GM12892 (cell line): Measurements from ENCODE around the gene ATP2A2.
"Not testable (repeated sequence)": the region's sequence is repeated elsewhere in the genome, so short reads cannot be mapped to it uniquely, and the experiment has no call there.

Source experiments
- DNase-seq: peaks from one replicate; pipeline ENCODE4 v3.0.0; 2011; ENCODE audit not compliant: insufficient read length
- FAIRE-seq: peaks from 2 replicates; lab custom pipeline; 2011; peaks lifted over from hg19 to GRCh38; lab: Jason Lieb, UNC
- POLR2A ChIP-seq: IDR thresholded peaks from 2 replicates; pipeline ENCODE4 v1.6.1; 2011; ENCODE audit warnings: low read depth, low read length, control low read depth
- POLR2AphosphoS5 ChIP-seq: IDR thresholded peaks from 2 replicates; pipeline ENCODE4 v1.6.1; 2011; ENCODE audit warnings: low read depth, low read length, control low read depth
- TAF1 ChIP-seq: IDR thresholded peaks from 2 replicates; pipeline ENCODE4 v1.6.1; 2011; ENCODE audit warnings: low read depth, mild to moderate bottlenecking, control low read depth, low read length, borderline replicate concordance

The ATP2A2 gene

GRCh38 chr12:110349096-110349495, 68.0 kb downstream of the ATP2A2 start:
- FAIRE-seq (no peak), DNase-seq (no peak)
- TF ChIP-seq TAF1 (no peak), POLR2A (no peak), POLR2AphosphoS5 (peak; percentile 33; the same call in 1 of the 2 replicates)

- TF ChIP-seq TAF1 (no peak), POLR2AphosphoS5 (peak; percentile 76), POLR2A (peak; percentile 68)
- FAIRE-seq, result no peak
- DNase-seq, result no peak
Observed at GRCh38 chr12:110349514-110350151, 68.6 kb downstream of the ATP2A2 start.

DNA sequence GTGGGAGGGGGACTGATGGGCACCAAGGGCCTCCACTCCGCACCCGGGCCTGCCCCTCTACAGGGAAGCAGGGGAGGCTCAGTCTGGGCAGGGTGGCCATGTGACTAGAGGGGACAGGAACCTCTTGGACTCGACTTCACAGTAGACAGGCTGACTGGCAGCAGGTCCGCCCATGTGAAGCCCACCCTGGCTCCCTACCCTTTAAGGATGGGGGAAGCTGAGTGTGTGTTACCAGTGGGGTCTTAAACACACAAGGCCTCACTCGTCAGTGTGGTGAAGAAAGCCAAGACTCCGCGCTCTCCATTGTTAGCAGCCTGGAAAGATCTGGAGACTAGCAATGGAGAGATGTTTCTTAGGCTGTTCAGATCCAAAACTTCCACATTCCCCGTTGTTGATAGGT, 70.1 kb downstream of the ATP2A2 start:
- FAIRE-seq, result no peak

GRCh38 chr12:110352401-110352800, 71.4 kb downstream of the ATP2A2 start:
- TF ChIP-seq TAF1 (no peak), POLR2A (no peak)
- DNase-seq (no peak), FAIRE-seq (no peak)

More for the DNA sequence above, 70.1 kb downstream of the ATP2A2 start:
- TF ChIP-seq POLR2AphosphoS5 (no peak), TAF1 (no peak), POLR2A (peak; percentile 31; the same call in 1 of the 2 replicates)
- DNase-seq, result no peak

DNA sequence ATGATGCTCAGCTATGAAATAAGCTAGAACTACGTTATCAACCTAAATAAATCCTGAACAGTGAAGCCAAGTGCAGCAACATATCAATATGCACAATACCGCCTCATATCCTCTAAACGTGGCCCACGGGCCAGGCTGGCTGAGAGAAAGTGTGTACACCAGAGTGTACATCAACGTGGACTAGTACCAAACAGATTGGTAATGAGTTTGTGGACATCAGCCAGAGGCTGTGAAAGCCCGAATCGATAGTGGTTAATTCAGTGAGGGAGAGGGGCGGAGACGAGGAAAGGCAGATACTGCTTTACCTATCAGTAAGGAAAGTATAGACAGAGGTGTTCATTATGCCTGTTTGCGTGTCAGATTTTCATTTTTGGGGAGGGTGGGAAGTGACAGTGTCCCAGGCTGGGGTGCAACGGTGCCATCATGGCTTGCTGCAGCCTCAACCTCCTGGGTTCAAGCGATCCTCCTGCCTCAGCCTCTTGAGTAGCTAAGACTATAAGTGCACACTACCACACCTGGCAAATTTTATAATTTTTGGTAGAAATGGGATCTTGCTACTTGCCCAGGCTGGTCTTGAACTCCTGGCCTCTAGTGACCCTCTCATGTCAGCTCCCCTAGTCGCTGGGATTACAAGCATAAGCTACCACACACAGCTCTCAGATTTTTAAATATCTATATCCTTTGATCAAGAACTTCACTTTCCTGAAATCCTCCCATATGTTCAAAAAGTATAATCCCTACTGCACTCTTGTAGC, 72.3 kb downstream of the ATP2A2 start:
- TF ChIP-seq POLR2AphosphoS5 (no peak), TAF1 (no peak), POLR2A (no peak)
- peak; percentile 40 for FAIRE-seq
- DNase-seq, result no peak

- TF ChIP-seq POLR2AphosphoS5, result no peak
- TF ChIP-seq TAF1, result no peak
- no peak for TF ChIP-seq POLR2A
- FAIRE-seq, result no peak
- DNase-seq, result no peak
Observed at GRCh38 chr12:110354172-110354780, 73.2 kb downstream of the ATP2A2 start.

DNA sequence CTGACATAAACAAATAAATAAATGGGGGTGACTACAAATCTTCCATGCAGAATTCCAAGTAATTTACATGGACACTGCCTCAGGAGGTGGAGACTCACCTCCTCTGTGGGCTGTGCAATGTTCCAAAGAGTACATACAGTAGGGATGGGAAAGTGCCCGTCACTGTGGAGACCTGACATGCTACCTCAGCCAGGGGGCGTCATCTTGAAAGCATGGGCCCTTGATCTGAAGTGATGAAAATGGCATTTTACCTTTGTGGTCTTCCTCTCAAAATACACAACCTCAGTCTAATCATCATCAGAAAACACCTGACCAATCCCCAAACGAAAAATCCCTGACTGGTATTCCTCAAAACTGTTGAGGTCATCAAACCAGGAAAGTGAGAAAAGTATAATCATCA, 74.0 kb downstream of the ATP2A2 start:
- DNase-seq (no peak), FAIRE-seq (no peak)
- no peak for TF ChIP-seq TAF1
- no peak for TF ChIP-seq POLR2A
- TF ChIP-seq POLR2AphosphoS5, result no peak

- FAIRE-seq, DNase-seq: not testable (repeated sequence)
Observed at GRCh38 chr12:110358384-110359097, 77.5 kb downstream of the ATP2A2 start.

GRCh38 chr12:110361216-110361615, 80.2 kb downstream of the ATP2A2 start:
- FAIRE-seq (no peak), DNase-seq (no peak)
- TF ChIP-seq POLR2AphosphoS5, result no peak

DNA sequence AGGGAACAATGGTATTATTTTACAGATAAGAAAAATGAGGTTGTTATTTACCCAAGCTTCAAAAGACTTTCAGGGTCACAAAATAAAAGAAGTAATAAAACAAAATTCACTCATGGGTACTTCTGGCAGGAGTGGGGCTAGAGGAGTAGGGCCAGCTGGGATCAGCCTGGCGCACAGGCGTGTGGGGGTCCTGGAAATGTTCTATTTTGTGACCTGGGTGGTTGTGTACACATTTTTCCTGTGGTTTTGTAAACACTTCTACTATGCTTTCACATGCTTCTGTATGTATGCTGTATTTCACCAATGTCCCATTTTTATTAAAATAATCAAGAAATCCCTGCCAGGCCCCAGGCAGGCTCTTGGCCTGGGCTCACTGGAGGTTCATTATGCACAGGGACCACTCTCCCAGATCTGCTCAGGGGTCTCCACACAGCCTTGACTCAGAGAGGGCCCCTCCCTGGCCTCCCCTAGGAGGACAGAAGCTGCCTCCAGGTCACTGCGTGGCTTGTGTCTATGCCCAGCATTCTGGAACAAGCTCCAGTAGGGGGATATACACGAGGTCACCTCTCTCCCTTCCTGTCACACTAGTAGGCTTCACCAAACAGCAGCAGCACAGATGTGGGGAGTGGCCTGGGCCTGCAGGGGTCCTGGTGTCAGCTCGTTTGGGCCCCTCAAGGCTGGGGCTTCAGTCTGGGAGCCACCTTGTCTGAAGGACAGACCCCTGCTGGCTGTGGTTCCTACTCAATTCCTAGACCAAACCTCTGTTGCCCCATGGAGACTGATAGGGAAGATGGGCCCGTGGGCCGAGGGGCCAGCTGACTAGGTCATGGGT, 84.7 kb downstream of the ATP2A2 start:
- DNase-seq, result no peak
- FAIRE-seq, result no peak
- TF ChIP-seq POLR2A, result no peak
- TF ChIP-seq POLR2AphosphoS5, result no peak
- no peak for TF ChIP-seq TAF1
